Activated CD8-positive, alpha-beta memory T cell treated with anti-CD3 and anti-CD28 coated beads, Interleukin-2, amount 10 ng/mL, durations not matched to agents 7 days and 5 days (primary cell): ENCODE data around the gene DCDC2C. TPM values are rescaled to one million over a fixed set of nuclear protein-coding genes. Genes with fewer than 3 reads are reported as not detected.

Experiments used
- ATAC-seq: fragments of 150-1000 bp; cut with Tn5 transposase; one replicate; pipeline ENCODE4 v1.10.0; 2021; ENCODE audit warnings: moderate library complexity
- CTCF ChIA-PET: fragments of 350-600 bp; sonication (Branson Sonifier 250); formaldehyde crosslinking; loops from one replicate; lab custom pipeline; 2021; ENCODE audit warnings: antibody characterized with exemption; lab: Charles Lee
- DNase-seq: peaks from one replicate; pipeline ENCODE4 v3.0.0-alpha.2; 2020
- H3K27ac Mint-ChIP-seq: one replicate; pipeline ENCODE4 v1.8.0; 2021; ENCODE audit warnings: mild to moderate bottlenecking, mixed read lengths
- H3K27me3 Mint-ChIP-seq: one replicate; pipeline ENCODE4 v1.8.0; 2021; ENCODE audit warnings: mixed read lengths
- H3K36me3 Mint-ChIP-seq: one replicate; pipeline ENCODE4 v1.8.0; 2021; ENCODE audit warnings: mild to moderate bottlenecking, mixed read lengths
- H3K4me1 Mint-ChIP-seq: one replicate; pipeline ENCODE4 v1.8.0; 2021; ENCODE audit warnings: mixed read lengths
- H3K4me3 Mint-ChIP-seq: one replicate; pipeline ENCODE4 v1.8.0; 2021; ENCODE audit warnings: mild to moderate bottlenecking, moderate library complexity, mixed read lengths
- H3K9me3 Mint-ChIP-seq: one replicate; pipeline ENCODE4 v1.8.0; 2022; ENCODE audit warnings: low read depth, mixed read lengths
- total RNA-seq, 2 experiments: library from RNA; stranded (reverse); gene quantifications; one replicate each; pipeline ENCODE4 v1.2.3, GENCODE V29; 2021

The DCDC2C gene
- total RNA-seq, 2 experiments from 2014 or later: not detected

DNA sequence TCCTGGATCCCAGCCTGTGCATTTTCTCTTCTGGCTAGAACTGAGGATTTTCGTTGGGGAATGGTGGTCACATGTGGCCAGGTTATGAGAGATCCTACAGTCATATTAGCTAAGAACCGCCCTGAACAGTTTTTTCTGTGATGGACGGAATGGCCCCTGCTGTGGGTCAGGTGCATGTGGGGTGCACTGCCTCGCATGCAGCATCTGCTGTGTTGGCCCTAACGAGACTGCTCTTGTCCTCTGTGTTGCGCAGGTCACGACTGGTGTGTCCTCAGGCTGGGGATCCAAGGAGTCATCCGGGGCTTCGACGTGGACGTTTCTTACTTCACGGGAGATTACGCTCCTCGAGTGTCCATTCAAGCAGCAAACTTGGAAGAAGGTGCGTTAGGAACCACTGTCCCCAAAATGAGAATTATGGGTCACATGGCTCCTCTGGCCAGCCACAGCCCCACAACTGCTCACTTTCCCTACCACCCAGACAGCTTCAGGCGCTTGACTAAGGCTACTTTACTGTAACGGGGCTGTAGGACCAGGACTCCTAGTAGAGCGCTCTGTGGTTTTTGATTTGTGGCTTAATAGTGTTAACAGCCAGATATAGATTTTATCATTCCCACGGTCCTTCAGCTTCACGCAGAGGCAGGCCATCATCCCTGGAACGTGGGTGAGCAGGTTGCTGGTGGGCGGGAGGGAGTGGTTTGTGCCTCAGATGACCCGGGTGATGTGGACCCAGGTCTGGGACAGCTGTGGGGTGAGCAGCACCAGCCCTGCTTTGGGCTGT lies 23.6 kb upstream of the DCDC2C start:
- DNase-seq (no peak), ATAC-seq (no peak)
- Mint-ChIP-seq H3K27me3 (peaks cover 5% of the 10 kb centered on the region), H3K9me3 (no peaks in the 10 kb centered on the region), H3K4me1 (no peaks in the 10 kb centered on the region), H3K27ac (no peak overlapping the region), H3K4me3 (no peak overlapping the region), H3K36me3 (no peaks in the 10 kb centered on the region)
- CTCF ChIA-PET: no interaction called here

GRCh38 chr2:3680548-3681345 lies 22.6 kb upstream of the DCDC2C start:
- CTCF ChIA-PET: no interaction called here
- DNase-seq (no peak), ATAC-seq (no peak)
- H3K27me3 Mint-ChIP-seq: peaks cover 10% of the 10 kb centered on the region
- H3K27ac Mint-ChIP-seq: no peak overlapping the region
- no peaks in the 10 kb centered on the region for H3K36me3 Mint-ChIP-seq
- no peaks in the 10 kb centered on the region for H3K9me3 Mint-ChIP-seq
- H3K4me3 Mint-ChIP-seq: no peak overlapping the region
- no peaks in the 10 kb centered on the region for H3K4me1 Mint-ChIP-seq

DNA sequence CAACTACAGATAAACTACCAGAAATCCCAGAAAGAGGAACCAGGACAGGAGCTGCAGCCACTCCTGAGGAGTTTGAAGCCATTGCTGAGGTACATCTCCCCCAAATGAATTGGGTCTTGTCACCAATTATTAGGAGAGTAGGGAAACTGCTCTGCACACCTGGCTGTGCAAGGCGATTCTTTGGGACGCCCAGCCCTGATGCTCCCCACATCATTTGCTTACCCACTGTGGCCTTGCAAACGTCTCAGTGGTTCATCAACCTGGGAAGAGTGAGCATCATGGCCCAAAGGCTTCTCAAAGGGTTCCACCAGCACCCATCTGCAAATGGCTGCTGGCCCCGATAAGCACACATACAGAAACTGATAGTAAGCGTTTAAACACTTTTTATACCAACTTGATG lies 21.8 kb upstream of the DCDC2C start:
- DNase-seq (no peak), ATAC-seq (no peak)
- Mint-ChIP-seq H3K36me3 (no peaks in the 10 kb centered on the region), H3K27me3 (peaks cover 16% of the 10 kb centered on the region), H3K9me3 (no peaks in the 10 kb centered on the region), H3K4me3 (no peak overlapping the region), H3K4me1 (no peaks in the 10 kb centered on the region), H3K27ac (no peak overlapping the region)
- CTCF ChIA-PET: no interaction called here

DNA sequence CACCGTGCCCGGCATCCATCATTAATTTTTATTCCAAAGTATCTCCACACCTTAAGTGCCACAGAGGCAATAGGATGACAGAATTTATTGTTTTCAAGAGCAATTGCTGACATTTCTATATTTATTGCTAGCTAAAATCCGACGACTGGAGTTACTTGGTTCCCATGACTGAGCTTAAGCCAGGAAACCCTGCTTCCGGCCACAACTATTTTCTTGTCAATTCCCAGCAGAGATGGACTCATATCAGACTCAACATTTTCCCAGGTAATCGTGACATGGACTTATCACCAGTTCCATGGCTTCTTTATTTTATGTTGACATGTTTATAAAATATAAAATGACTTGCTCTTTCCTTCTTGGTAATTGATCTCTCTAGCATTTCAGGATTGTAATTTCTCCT lies 20.6 kb upstream of the DCDC2C start:
- H3K4me3 Mint-ChIP-seq: no peak overlapping the region
- no peak for ATAC-seq
- no peak overlapping the region for H3K27ac Mint-ChIP-seq
- peaks cover 27% of the 10 kb centered on the region for H3K27me3 Mint-ChIP-seq
- CTCF ChIA-PET: no interaction called here
- H3K4me1 Mint-ChIP-seq: no peaks in the 10 kb centered on the region
- no peaks in the 10 kb centered on the region for H3K9me3 Mint-ChIP-seq
- DNase-seq: no peak
- H3K36me3 Mint-ChIP-seq: no peaks in the 10 kb centered on the region

DNA sequence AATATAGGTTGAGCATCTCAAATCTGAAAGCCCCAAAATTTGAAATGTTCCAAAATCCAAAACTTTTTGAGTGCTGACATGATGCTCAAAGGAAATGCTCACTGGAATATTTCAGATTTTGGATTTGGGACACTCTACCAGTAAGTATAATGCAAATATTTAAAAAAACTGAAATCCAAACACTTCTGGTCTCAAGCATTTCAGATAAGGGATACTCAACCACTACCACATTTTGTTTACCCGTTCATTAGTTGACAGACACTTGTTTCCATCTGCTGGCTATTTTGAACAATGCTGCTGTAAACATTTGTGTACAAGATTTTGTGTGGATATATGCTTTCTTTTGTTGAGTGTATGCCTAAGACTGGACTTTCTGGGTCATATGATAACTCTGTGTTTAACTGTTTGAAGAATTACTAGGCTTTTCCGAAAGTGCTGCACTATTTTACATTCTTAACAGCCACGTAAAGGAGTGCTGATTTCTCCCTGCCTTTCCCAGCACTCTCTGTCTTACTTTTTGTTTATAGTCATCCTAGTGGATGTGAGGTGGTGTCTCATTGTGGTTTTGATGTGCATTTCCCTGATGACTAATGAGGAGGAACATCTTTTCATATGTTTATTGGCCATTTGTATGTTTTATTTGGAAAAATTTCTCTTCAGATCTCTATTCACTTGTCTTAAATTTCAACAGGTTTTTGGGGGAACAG lies 19.5 kb upstream of the DCDC2C start:
- ATAC-seq (no peak), DNase-seq (no peak)
- H3K9me3 Mint-ChIP-seq: no peaks in the 10 kb centered on the region
- H3K27ac Mint-ChIP-seq: no peak overlapping the region
- H3K36me3 Mint-ChIP-seq: no peaks in the 10 kb centered on the region
- H3K4me1 Mint-ChIP-seq: no peaks in the 10 kb centered on the region
- CTCF ChIA-PET: no interaction called here
- peaks cover 29% of the 10 kb centered on the region for H3K27me3 Mint-ChIP-seq
- no peak overlapping the region for H3K4me3 Mint-ChIP-seq

DNA sequence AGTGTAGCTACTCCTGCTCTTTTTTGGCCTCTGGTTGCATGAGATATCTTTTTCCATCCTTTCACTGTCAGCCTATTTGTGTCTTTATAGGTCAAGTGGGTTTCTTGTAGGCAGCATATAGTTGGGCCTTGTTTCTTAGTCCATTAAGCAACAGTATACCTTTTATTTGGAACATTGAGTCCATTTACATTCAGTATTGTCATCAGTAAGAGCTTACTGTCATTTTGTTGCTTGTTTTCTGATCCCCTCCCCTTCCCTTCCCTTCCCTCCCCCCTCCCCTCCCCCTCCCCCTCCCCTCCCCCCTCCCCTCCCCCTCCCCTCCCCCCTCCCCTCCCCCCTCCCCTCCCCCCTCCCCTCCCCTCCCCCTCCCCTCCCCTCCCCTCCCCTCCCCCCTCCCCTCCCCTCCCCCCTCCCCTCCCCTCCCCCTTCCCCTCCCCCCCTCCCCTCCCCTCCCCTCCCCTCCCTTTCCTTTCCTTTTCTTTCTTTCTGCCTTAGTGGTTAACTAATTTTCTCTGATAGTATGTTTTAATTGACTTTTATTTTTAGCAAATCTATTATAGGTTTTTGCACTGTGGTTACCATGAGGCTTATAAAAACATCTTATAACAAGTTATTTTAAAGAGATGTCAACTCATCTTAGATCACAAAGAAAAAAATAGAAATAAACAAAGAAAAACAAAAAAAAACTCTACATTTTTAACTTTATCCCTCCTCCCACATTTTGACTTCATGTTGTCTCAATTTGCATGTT lies 13.2 kb upstream of the DCDC2C start:
- Mint-ChIP-seq H3K27ac (no peak overlapping the region), H3K36me3 (no peaks in the 10 kb centered on the region), H3K9me3 (no peaks in the 10 kb centered on the region), H3K4me3 (no peak overlapping the region), H3K4me1 (no peaks in the 10 kb centered on the region), H3K27me3 (peaks cover 33% of the 10 kb centered on the region)
- ATAC-seq (no peak), DNase-seq (no peak)
- CTCF ChIA-PET: no interaction called here

- CTCF ChIA-PET: interaction anchor here (1.3 kb wide), 1 partner anchor 88 kb away, joined by 5 read pairs; no protein-coding TSS in a partner anchor
- Mint-ChIP-seq H3K4me3 (no peak overlapping the region), H3K27ac (no peak overlapping the region), H3K4me1 (no peaks in the 10 kb centered on the region), H3K9me3 (no peaks in the 10 kb centered on the region), H3K27me3 (peaks cover 23% of the 10 kb centered on the region), H3K36me3 (no peaks in the 10 kb centered on the region)
- no peak for DNase-seq
- no peak for ATAC-seq
These were observed 11.0 kb upstream of the DCDC2C start for GRCh38 chr2:3692375-3692774.

DNA sequence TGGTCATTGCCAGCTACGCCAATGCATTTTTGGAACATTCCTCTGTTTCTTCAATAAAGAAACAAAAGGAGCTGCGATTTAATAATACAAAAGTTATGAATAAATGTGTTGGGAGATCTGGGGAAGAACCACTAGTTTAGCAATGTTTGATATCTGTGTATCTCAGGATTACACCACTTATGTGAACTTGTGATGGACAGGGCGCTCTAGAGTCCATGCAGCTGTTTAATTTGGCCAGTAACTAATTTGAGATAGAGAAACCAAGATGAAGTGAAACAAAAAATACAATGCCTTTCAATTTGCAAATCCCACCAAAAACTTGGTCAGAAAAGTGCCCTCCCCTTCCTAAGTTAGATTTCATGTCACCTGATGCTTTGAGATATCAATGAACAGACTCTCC lies 6.8 kb upstream of the DCDC2C start:
- Mint-ChIP-seq H3K36me3 (no peaks in the 10 kb centered on the region), H3K27me3 (peaks cover 24% of the 10 kb centered on the region), H3K27ac (no peak overlapping the region), H3K4me1 (no peaks in the 10 kb centered on the region), H3K4me3 (no peak overlapping the region), H3K9me3 (no peaks in the 10 kb centered on the region)
- DNase-seq: no peak
- ATAC-seq: no peak
- CTCF ChIA-PET: no interaction called here

- no peaks in the 10 kb centered on the region for H3K36me3 Mint-ChIP-seq
- DNase-seq (no peak), ATAC-seq (no peak)
- no peaks in the 10 kb centered on the region for H3K4me1 Mint-ChIP-seq
- no peaks in the 10 kb centered on the region for H3K9me3 Mint-ChIP-seq
- peaks cover 37% of the 10 kb centered on the region for H3K27me3 Mint-ChIP-seq
- no peak overlapping the region for H3K4me3 Mint-ChIP-seq
- CTCF ChIA-PET: no interaction called here
- H3K27ac Mint-ChIP-seq: no peak overlapping the region
These were observed 2.3 kb upstream of the DCDC2C start for GRCh38 chr2:3701071-3701470.

DNA sequence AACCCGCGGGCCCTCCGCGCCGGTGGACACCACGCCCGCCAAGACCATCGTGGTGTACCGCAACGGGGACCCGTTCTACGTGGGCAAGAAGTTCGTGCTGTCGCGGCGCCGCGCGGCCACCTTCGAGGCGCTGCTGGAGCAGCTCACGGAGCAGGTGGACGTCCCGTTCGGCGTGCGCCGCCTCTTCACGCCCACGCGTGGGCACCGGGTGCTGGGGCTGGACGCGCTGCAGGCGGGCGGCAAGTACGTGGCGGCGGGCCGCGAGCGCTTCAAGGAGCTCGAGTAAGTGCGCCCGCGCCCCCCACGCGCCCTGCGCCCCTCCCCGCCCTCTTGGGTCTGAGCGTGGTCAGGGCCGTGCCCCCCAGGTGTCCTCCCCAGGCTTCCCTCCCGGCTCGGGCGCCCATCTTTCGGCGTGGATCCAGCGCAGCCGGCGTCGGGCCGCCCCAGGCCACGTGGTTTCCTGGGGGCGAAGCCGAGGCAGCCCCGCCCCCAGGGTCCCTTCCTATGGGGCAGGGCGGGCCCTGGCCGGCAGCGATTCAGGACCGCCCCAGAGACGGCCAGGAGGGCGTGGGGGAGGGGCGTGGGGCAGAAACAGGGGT lies 481 bp downstream of the DCDC2C start:
- no peak overlapping the region for H3K4me3 Mint-ChIP-seq
- no peaks in the 10 kb centered on the region for H3K9me3 Mint-ChIP-seq
- no peaks in the 10 kb centered on the region for H3K4me1 Mint-ChIP-seq
- no peak overlapping the region for H3K27ac Mint-ChIP-seq
- H3K36me3 Mint-ChIP-seq: no peaks in the 10 kb centered on the region
- ATAC-seq: no peak
- peaks cover 37% of the 10 kb centered on the region for H3K27me3 Mint-ChIP-seq
- CTCF ChIA-PET: no interaction called here
- DNase-seq: no peak

DNA sequence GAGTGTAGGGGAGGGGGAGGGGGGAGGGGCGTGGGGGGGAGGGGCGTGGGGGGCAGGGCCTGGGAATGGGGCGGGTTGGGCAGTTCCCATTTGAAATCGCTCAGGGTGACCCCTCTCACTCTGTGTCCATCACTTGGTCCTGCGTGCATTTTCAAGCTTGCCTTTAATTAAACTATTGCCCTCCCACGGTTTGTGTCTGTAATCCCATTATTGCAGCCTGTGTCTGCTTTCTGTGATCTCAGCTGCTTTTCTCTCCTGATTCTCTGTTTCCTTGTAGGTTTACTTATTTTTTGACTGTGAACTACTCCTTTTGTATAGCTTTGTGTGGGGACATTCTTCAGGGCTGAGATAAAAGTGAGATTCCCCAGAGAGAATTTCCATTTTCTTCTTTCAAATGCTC lies 1.3 kb downstream of the DCDC2C start:
- no peak overlapping the region for H3K4me3 Mint-ChIP-seq
- ATAC-seq (no peak), DNase-seq (no peak)
- H3K27me3 Mint-ChIP-seq: peaks cover 35% of the 10 kb centered on the region
- H3K4me1 Mint-ChIP-seq: no peaks in the 10 kb centered on the region
- peak overlapping the region; percentile 47 for H3K27ac Mint-ChIP-seq
- H3K36me3 Mint-ChIP-seq: no peaks in the 10 kb centered on the region
- H3K9me3 Mint-ChIP-seq: no peaks in the 10 kb centered on the region
- CTCF ChIA-PET: no interaction called here

DNA sequence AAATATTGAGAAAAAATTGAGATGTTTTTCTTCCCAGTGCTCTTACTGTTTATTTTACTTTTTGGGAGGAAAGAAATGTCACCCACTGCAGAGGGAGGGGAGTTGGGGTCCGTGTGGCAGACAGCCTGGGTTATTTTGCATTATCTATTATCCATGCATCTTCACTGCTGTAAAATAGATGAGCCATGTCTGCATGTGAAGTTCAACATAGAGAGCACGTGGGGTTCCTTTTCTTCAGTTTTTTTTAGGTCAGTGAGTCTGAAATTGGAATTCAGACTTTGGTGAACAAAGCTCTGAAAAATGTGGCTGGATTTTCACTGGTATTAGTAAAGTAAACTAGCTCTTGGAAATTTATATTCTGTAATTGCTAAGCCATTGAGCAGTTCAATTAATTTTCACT lies 2.4 kb downstream of the DCDC2C start:
- Mint-ChIP-seq H3K4me1 (no peaks in the 10 kb centered on the region), H3K4me3 (no peak overlapping the region), H3K27me3 (peaks cover 35% of the 10 kb centered on the region), H3K36me3 (no peaks in the 10 kb centered on the region), H3K27ac (no peak overlapping the region), H3K9me3 (no peaks in the 10 kb centered on the region)
- ATAC-seq (no peak), DNase-seq (no peak)
- CTCF ChIA-PET: no interaction called here

GRCh38 chr2:3706892-3707291 lies 3.5 kb downstream of the DCDC2C start:
- ATAC-seq (no peak), DNase-seq (no peak)
- Mint-ChIP-seq H3K9me3 (no peaks in the 10 kb centered on the region), H3K4me3 (no peak overlapping the region), H3K27me3 (peaks cover 27% of the 10 kb centered on the region), H3K4me1 (no peaks in the 10 kb centered on the region), H3K36me3 (no peaks in the 10 kb centered on the region), H3K27ac (no peak overlapping the region)
- CTCF ChIA-PET: no interaction called here
